HG02840 (cell line): ENCODE results near the gene HOXD10.

Experiments
- ATAC-seq: cut with Tn5 transposase; IDR thresholded peaks from one replicate; pipeline ENCODE4 v1.9.1; 2021; ENCODE audit warnings: mild to moderate bottlenecking, moderate library complexity, moderate number of reproducible peaks; ENCODE audit not compliant: unreplicated experiment, low FRiP score

HOXD10 gene

GRCh38 chr2:176105730-176106580 lies 10.6 kb upstream of the HOXD10 start:
- no peak for ATAC-seq

- no peak for ATAC-seq
These were observed 9.7 kb upstream of the HOXD10 start, which contains the start of gene HOXD11 for GRCh38 chr2:176106581-176107539. Gene HOXD11, plus strand, starts transcription at chr2:176107280. Its CDS starts 76 bp downstream, at chr2:176107356.

- no peak for ATAC-seq
These were observed 8.8 kb upstream of the HOXD10 start for GRCh38 chr2:176107731-176108181.

GRCh38 chr2:176109192-176109901 lies 7.2 kb upstream of the HOXD10 start:
- ATAC-seq, result no peak

GRCh38 chr2:176109946-176110345 lies 6.6 kb upstream of the HOXD10 start:
- ATAC-seq, result no peak

DNA sequence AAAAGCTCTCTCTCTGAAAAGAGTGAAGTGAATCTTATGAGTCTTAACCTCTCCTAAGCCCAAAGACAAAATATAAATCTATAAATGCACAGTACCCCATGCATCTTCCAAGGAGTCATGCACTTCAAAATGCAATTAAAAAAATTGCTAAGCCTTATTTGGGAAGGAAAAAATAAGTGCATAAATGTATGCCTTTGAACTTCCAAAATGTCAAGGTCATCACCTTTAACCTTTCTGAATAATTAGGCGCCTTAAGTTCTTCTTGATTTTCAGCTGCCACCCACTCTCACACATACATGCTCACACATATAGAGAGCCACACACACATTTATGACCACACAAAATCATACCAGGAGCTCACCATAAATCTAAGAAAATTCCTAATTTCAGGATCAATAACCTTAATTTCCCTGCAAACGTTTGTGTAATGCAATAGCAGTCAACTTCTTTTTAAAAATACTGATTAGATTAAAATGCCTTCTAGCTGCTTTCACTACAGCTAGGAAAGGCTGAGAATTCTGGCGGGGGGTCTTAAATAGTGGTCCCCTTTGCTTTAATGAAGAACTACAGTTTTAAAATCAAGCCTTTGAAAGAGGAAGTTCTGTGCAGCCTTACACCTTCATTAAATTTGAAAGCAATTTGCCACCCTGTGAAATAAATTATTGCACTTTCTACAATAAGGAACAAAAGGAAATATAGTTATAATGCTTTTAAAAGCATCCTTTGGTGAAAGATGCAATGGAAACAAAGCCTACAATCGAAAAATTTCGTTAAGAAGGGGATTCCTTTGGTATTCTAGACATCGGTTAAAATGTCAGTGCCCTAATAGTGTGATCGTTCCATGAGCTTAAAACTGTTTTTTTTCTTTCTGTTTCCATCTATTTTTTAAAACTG lies 5.9 kb upstream of the HOXD10 start:
- no peak for ATAC-seq

DNA sequence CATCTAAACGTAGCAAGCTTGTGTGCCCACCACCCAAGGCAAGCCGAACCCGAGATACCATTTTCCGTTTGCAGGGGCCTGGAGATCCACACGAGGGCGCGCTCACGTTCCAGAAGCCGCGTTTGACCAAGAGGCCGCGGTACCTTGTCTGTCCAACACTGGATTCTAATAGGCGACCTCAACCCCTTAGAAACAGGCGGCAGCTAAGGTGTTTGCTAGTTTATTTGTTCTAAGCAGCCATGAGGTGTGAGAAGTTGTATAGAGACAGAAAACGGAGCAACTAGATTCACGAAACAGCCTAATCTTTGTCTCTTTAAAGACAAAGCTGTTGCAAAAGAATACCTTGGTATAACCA lies 5.3 kb upstream of the HOXD10 start:
- no peak for ATAC-seq

DNA sequence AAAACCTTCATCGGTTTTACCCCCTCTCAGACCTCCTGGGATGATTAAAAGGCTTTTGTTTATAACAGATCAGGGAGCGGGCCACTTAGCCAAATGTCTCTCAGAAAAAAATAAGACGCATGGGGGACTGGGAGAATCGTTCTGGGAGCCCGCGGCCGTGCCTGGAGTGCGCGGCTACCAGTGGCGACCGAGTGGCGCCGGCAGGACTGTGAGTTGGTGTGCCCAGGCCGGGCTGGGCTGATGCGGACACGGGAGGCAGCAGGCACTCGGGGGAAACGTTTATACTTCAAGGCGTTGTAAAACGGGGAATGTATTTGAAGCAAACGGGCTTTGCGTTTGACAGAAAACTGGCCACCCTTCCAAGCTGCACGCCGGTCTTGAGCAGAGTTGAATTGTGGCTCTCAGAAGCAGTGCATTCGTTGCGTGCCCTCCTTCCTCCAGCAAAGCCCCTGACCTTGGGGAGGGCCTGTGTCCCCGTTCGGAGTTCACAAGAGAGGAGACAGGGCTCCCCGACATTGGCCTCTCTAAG lies 4.7 kb upstream of the HOXD10 start:
- ATAC-seq, result no peak

DNA sequence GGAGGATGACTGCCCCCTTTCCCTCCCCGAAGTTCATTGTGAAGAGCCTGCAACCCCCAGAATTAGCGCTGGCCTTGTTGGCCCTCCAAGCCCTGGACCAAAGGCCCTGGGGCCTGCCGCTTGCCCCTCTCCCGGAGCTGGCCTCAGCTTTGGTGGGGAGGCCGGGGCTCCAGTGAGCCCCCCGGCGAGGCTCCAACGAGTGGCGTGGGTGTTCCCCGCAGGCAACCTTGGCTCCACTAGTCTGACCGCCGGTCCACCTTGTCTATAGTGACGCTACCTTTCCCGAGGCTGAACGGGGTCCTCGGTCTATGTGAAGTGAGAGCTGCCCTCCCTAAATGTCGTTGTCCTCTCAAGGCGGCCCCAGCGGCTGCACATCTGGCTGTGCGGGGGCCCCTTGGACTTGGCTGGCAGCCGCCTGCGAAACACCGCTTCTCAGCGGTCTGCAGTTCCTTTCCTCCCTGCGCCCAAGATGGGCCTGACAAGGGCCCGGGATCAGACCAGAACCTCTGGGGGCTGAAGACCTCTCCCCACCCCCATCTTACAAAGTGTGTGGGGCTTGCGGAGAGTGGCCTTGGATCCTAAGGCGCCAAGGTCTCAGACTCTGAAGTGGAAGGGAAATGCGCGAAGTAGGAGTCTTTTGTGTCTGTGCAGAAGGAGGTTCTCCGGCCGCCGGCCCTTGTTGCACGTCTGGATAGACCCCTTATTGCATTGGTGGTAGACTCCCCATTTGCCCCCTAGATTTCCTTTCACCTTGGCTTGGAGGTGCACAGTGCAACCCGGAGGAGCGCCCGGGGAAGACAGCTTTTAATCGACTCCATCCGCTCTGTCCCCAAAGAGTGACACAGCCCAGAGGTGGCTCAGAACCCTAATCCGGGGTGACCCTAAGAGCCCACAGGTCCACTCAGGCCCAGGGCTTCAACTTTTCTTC lies 3.9 kb upstream of the HOXD10 start:
- ATAC-seq, result no peak

GRCh38 chr2:176114120-176114929 lies 2.3 kb upstream of the HOXD10 start:
- no peak for ATAC-seq

GRCh38 chr2:176114930-176115625 lies 1.5 kb upstream of the HOXD10 start:
- ATAC-seq, result no peak

GRCh38 chr2:176117162-176117822 lies 714 bp downstream of the HOXD10 start:
- ATAC-seq, result no peak

DNA sequence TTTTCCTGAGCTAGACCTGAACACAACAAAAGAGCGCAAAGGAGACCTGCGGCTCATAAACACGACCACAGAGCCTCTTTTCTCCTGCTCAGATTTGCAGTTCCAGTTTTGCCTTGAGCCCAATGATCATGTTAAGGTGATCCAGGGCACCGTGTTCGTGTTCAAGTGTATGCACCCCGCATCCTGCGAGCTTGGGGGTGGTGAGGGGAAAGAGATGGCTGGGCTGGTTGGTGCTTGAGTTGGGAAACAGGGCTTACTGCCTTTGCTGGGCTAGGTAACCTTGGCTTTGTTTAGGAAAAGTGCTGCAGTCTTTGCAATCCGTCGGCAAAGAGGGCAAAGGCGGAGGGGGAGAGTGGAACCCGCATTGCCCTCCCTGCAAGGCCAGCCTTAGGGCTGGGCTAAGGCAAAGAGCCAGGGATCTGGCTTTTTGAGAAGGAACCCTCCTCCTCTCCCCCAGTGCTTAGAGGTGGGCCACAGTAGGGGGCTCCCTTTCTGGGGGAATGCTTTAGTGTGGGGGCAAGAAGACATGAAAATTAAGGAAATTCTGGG lies 1.3 kb downstream of the HOXD10 start:
- ATAC-seq, result no peak

DNA sequence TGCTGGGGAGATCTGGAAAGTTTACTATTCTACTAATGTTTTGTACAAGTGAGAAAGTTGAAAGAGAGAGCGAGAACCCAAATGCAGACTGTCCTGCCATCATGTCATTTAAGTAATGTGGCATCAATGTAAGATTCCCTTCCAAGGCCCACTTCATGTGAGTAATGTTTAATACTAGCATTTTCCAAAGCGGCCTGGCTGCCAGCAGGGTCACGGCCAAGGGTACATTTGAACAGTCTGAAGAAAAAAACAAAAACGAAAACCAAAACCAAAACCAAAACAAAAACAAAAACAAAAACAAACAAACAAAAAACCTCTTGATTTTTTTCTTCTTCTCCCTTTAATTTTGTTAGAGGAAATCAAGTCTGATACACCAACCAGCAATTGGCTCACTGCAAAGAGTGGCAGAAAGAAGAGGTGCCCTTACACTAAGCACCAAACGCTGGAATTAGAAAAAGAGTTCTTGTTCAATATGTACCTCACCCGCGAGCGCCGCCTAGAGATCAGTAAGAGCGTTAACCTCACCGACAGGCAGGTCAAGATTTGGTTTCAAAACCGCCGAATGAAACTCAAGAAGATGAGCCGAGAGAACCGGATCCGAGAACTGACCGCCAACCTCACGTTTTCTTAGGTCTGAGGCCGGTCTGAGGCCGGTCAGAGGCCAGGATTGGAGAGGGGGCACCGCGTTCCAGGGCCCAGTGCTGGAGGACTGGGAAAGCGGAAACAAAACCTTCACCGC lies 2.2 kb downstream of the HOXD10 start:
- no peak for ATAC-seq
